ENCODE data around the gene LRMDA.

Gene LRMDA

DNA sequence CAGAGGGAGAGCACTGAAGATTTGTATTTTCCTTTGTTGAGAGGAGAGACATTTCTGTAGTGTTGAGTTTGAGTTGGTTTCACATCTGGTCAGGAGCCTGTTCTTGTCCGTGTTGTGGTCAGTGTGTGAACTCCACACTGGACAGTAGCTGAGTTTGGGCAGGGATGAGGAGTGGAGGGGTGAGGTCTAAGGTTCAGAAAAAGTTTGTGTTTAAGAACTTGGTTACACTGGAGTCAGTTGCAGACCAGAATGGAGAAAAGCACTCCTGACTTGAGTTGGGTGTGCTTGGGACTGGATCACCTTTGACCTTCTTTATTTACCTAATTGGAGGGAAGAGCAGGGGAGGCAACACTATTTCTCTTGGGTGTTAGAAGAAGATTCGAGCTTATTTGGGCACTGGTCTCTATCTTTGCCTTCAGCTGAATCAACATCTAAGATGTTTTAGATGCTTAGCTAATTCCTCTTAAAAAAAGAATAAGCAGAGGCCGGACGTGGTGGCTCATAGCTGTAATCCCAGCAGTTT is 8.9 kb downstream of the LRMDA start:
- in situ Hi-C loops (cut with MboI; ENCODE audit: low sequenced_read_pairs) = no loop called here

DNA sequence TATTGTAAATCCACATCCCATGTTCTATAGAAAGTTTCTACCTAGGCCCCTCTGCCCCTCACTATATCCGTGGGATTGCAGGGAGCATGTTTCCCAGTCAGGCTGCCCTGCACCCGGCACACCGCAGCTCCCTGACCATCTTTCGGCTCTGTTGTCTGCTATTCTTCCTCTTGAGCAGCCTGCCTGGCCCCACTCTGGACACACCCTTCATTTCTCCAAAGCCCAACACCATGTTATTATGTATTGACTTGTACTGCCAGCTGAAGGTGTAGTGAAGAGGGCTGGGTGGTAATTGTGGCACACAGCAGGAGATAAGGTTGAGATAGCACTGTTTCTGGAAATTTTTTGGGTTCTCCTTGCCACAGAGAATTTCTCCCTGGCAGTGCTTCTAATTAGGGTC is 9.8 kb downstream of the LRMDA start:
- in situ Hi-C loops (cut with MboI; ENCODE audit: low sequenced_read_pairs) = no loop called here

DNA sequence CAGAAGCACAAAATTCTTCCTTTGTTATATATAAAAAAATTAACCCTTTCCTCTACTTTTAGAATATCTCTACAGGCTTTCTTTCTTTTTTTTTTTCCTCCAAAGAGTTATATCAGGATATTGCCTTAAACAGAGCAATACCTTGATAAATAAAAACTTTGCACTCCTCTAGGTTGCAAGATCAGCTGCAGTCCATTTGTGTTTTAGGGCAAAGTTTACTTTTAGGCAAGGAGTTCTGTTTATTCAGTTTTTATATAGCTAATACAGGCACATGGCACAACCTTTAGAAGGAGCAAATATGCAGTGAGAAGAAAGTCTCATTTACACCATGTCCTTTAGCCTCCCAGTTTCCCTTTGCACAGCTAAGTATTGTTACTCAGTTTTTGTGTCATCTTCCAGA is 10.3 kb downstream of the LRMDA start:
- in situ Hi-C loops (cut with MboI; ENCODE audit: low sequenced_read_pairs) = no loop called here

DNA sequence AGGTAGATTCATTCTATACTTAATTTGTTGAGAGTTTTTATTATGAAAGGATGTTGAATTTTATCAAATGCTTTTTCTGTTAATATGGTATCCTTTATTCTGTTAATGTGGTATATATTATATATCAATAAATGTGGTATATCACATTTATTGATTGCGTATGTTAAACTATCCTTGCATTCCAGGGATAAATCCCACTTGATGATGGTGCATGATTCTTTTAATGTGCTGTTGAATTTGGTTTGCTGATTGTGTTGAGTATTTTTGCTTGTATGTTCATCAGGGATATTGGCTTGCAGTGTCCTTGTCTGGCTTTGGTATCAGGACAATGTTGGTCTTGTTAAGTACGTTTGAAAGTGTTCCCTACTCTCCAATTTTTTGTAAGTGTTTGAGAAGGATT is 11.9 kb downstream of the LRMDA start:
- in situ Hi-C loops (cut with MboI; ENCODE audit: low sequenced_read_pairs) = no loop called here

DNA sequence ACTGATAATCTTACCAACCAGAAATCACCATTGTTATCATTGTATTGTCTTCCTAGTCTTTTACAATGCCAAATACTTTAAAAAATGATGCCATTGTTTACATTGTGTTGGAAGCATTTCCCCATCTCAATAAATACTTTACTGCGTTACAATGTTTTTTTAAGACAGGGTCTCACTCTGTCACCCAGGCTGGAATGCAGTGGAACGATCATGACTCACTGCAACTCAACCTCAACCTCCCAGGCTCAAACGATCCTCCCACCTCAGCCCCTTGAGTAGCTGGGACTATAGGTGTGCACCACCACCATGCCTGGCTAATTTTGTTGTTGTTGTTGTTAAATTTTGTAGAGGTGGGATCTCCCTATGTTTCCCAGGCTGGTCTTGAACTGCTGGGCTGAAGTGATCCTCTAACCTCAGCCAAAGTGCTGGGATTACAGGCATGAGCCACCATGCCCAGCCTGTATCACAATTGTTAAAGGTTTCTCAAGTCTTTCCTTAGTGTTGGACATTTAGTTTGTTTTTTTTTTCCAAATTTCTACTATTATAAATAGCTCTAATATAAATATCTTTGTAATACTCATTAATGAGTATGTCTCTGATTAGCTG is 13.5 kb downstream of the LRMDA start:
- in situ Hi-C loops (cut with MboI; ENCODE audit: low sequenced_read_pairs) = no loop called here

DNA sequence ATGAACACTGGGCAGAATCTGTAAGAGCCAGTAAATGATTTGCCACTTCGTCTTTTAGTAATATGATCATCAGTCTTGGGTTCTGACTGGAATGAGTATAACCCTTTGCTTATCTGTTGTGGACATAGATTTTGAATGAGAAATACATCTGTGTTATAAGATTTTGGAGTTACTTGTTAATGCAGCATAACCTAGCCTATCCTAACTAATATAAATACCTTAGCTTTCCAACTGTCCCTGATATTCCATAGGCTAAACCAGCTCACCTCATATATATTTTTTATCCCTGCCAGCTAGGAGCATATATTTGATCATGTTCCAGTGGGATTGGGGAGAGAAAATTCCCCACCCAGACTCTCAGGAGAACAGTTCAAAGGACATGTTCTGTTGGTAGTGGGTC is 15.1 kb downstream of the LRMDA start:
- in situ Hi-C loops (cut with MboI; ENCODE audit: low sequenced_read_pairs) = no loop called here

DNA sequence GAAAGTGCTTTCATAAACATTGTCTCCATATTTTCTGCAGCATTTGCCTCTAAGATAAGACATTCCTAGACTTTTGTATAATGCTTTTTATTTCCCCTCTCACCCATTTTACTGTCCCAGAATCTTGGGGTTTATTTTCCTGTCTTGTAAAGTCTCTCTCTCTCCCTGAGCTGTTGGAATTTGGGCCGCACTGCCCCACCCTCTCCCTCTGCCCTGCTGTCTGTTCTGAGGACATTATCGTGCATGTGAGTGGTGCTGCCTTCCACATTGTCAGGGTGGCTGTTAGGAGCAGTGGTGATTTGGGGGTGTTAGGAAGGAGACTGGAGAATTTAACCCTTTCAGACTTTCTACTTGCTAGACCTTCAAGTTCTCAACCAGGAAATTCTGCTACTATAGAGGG is 16.7 kb downstream of the LRMDA start:
- in situ Hi-C loops (cut with MboI; ENCODE audit: low sequenced_read_pairs) = no loop called here

DNA sequence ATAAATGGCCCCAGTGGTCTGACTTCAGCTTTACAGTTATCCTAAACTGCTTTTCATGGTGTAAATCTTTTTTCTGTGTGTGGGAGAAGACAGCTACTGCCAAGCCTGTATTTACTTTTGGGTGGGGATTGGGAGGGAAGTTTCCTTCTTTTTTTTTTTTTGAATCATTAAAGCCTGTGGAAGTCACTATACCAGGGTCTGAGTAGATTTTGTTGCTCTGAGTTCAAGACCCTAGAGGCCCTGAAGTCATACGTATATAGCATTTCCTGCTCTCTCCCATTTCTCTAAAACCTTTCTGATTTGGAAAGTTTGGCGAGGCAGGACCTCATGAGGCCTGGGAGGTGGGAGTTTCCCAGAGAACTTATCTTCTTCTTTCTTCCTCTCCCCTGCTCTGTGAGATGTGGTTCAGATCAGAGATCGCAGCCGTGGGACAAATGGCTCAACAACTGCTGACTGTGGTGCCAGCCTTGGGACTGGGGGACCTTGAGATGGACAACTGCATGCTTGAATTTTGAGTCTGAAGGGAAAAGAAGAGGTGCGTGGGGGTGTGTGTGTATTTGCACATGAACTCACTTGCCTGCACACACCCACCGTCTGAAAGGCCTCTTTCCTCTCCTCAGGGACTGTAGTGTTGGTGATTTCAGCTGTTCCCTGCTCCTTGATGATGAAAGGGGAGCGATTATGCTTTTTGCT is 18.1 kb downstream of the LRMDA start:
- in situ Hi-C loops (cut with MboI; ENCODE audit: low sequenced_read_pairs) = no loop called here

DNA sequence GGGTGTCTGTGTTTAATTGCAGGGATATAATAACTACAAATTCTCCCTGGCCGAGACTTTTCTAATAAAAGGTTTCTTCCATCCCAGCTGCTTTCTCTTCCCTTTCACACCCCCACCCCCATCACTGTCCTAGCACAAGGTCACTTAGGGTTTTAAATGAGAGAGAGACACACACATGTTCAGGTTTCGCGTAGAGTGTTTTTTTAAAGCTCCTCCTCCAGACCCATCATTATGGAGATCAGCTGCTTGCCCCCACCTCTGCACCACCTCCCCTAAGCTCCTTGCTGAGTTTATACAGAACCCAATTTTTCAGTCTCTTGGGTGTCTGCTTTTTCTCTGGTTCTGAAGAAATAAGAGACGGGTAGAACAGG is 18.6 kb downstream of the LRMDA start:
- in situ Hi-C loops (cut with MboI; ENCODE audit: low sequenced_read_pairs) = no loop called here

DNA sequence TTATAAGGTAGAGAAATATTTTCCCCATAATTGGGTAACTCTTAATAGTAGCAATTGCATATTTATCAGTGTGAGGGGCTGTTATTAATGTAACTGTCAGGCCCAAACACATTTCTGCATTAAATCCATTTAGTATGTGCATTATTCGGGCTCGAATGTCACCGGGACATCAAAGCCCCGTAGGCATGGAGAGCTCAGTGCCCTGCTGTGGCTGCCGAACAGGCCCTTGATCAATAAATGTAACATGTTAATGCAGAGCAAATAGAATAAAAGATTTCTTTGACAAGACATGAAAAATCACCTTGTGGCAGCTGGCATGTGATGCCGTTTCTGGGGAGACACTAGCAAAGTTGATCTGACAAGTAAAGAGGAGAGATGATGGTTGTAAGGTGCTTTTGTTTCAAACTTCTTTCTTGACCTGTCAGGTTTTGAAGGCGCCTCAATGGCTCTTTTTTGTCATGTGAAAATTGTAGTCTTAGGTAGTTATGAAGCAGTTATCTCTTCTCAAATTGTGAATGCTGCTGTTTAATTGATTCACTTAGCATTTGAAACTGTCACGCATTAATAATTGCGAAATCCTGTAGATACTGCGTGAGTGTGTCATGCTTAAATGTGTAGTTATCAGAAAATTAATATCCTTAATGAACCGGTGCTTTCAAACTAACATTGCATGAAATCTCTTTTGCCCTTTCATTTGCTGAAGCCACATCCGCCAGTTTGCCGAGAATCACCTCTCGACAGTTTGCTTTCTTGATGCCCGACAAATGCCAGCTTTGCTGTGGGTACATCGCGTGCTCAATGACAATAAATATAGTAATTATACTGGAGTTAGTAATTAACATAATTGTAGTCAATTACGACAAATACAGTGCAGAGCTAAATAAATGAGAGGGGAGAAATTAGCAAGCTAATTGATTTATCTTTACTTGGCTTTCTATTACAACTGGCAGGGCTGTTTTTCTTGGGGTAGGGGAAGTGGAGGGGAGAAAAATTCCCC is 19.5 kb downstream of the LRMDA start:
- in situ Hi-C loops (cut with MboI; ENCODE audit: low sequenced_read_pairs) = no loop called here

DNA sequence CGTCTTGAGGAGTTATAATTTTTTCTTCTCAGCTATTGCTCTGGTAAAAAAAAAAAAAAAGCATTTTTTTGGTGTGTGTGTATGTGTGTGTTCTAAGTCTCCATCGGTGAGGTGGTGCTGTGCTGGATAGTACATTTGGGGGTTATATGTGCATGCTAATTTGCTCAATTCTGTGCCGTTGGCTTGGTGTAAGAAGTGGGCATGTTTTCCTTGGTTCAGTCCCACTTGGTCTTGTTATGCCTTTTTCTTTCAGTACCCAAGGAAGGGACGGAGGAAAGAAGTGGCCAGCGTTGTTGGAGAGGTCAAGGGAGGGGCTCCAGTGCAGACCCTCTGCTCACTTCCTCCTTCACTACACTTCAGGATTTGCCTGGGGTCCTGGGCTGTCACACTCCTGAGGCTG is 20.4 kb downstream of the LRMDA start:
- in situ Hi-C loops (cut with MboI; ENCODE audit: low sequenced_read_pairs) = no loop called here

DNA sequence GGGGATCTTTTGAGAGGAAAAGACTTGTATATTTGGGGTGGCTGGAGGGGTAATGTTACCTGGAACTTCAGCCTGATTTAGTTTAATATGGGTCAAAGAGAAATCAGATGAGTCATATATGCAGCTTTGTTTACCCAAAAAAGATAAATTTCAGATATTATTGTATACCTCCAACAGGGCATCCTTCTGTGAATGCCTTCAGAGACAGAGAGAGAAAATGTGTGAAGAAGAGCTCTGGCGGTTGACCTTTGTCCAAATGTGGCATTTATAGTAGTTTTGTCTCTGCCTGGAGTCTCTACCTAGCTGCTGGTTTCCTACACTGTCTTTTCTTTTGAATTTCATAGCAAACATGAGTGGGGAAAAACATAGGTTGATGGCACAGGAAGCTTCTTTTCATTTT is 21.6 kb downstream of the LRMDA start:
- in situ Hi-C loops (cut with MboI; ENCODE audit: low sequenced_read_pairs) = no loop called here

DNA sequence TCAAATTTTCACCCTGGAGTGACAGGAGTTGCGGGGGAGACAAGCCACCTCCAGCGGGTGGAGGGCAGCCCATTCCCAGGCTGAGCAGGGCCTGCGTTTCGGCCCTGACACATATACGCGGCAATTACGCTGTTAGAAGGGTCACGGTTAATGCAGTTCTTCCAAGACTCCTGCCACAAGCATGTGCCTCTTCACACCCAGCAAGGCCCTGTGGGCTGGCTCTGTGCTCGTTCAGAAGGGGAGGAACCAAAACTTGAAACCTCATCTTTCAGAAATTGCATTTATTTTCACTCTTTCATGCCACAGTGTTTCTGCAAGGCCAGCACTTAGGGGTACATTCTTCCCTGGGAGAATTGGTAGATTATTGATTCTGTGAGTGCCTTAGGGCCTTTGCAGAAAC is 24.7 kb downstream of the LRMDA start:
- in situ Hi-C loops (cut with MboI; ENCODE audit: low sequenced_read_pairs) = no loop called here

DNA sequence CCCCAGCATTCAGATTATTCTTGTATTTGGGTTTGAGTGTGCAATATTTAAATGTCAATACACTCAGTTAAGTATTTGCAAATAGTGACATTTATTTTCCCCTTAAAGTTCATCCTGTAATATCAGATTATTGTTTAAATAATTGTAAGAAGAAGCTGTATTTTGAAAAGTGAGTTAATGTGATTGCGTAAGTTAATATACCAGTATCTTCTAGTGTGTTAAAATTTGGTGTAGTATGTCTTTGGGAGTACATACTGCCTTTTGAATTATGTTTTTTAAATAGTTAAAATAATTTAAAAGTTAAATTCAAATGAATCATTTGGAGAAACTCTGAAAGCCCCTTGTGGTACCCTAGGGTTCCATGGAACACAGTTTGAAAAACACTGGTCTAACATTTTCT is 28.6 kb downstream of the LRMDA start:
- in situ Hi-C loops (cut with MboI; ENCODE audit: low sequenced_read_pairs) = no loop called here

DNA sequence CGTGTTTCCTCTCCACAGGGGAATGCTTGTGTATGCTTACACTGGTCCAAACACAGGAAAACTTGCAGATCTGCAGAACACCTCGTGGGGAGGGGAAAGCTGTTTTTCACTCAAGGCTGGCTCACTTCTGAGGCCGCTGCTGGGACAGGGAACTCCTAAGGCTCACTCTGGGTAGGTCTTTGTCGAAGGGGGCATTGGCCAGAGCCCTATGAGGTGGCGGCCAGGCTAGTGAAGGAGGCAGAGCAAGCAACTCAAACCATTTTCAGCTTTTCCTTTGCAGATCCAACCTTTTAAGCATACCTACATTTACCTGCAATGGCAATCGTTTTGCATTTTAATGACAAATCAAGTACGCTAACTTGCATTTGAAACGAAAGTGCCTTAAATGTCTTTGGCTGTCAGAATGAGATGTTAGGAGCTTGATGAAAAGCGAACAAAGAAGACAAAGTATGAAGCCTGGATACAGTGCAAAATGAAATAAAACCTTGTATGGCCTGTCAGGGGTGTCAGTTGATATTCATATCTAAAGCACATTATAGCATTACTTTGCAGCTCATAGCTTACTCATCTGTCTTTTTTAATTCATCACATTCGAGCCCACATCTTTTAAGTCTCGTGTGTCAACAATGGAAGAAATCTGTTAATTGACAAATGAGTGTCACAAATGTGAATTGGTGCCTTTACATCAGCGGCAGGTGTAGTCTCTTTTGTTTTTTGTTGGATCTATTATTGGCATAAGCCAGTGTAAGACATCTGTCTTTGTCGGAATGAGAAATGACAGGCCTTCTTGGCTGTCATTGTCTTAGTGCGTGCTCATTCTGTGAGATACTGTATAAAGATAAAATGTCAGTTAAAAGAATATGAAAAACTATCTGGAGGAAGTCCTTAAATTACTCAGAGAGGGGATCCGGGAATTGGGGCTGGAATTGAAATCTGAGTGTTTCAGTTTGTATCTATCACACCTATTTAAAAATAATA is 30.5 kb downstream of the LRMDA start:
- in situ Hi-C loops (cut with MboI; ENCODE audit: low sequenced_read_pairs) = no loop called here

DNA sequence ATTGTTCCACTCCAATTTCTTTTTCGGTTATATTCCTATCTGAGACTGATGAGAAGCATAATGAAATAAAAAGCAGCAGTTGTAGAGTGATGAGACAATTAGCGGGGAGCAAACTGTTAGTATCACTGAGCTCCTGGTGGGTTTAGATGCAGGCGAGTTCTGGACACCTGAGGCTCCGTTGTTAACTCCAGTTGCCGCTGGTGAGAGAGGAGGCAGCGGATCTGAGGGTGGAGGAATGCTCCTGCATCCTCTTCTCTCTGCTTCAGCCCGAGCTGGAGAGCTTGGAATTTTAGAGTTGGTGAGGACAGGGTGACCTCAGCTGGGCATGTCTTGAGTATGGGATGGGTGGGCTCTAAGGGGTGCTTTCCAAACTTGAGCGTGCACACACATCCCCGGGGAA is 31.4 kb downstream of the LRMDA start:
- in situ Hi-C loops (cut with MboI; ENCODE audit: low sequenced_read_pairs) = no loop called here

DNA sequence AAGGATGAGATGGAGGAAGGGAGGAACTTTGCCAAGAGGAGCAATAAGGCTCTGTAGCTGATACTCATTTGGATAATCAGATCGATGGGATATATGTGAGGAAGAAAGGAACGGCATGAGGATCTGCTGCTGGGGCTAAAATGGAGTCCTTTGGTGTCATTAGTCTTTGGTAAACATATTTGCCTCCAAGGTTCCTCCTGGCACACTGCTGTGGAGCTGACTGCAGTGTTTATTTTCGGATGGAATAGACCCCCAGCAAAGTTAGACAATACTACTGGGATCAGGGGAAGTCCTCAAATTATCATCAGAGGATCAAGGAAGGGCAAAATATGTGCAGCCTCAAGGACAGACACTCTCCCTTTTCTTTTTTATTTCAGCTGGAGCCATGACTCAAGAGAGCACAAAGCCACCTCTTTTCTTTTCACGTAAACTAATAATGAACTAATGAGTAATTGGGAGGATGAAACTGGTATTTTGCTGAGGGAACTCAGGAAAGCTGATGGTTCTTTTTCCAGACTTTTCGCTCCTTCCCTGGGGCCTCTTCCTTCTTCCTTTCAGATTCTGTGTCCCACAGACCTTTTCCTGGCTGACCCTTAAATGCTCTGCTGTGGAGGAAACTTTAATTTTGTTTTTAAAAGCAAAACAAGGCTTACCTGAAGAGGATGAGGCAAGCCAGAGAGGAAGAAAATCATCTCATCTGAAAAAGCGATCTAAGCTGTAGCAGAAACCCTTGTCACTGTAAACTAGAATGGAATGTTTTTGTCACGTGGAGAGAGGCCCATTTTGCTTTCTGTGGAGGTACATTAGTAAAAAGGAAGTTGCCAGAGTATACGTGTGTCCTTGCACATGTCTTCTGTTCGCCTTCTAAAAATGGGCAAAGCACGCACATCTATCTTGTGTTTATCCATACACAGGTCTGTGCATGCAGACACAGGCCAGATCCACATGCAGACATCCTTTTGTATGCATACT is 33.3 kb downstream of the LRMDA start:
- in situ Hi-C loops (cut with MboI; ENCODE audit: low sequenced_read_pairs) = no loop called here

DNA sequence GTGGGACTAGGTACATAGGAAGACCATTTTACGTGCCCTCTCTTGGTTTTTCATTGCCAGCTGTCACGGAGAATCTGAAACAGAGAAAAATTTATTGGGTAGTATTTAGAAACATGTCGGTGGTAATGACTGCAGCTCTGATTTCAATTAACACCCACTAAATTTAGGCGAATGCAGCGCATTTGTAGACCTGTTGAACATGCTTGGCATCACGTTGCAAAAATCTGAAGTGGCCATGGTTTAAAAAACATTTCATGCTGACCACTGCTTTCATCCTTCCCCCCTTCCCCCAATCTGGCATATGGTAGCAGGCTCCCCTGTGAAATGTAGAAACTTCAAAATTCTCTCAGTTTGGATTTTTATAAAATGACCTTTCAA is 34.0 kb downstream of the LRMDA start:
- in situ Hi-C loops (cut with MboI; ENCODE audit: low sequenced_read_pairs) = no loop called here

DNA sequence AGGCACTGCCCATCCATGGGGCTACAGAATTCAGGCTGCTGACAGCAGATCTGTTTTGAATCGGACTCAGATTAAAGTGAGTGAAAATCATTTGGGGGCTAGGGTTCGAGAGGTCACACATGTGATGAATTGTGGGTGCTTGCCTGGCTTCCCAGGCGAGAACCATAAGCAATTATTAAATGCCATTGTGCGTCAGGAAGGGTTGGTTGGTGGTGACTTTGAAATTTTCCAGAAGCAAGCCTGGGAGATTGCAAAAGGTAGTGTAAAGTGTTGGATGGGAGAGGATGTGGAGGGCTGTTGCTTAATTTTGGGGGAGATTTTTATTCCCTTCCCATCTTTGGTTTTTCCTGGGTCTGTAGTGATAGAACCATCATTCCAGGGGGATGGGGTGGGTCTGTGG is 34.6 kb downstream of the LRMDA start:
- in situ Hi-C loops (cut with MboI; ENCODE audit: low sequenced_read_pairs) = no loop called here

Measured in HL-60/S4 treated with retinoic acid at 250 ng/mL for 4 days and 3 days (cell line).